ELF-1 (cell line): ENCODE measurements around the gene DPY19L1.
"Not testable (repeated sequence)": the region's sequence is repeated elsewhere in the genome, so short reads cannot be mapped to it uniquely, and the experiment has no call there.

ENCODE experiments used
- DNase-seq: peaks from one replicate; pipeline ENCODE4 v3.0.0-alpha.2; 2016; ENCODE audit warnings: low read depth, low spot score

Gene DPY19L1

GRCh38 chr7:34928052-34928451 is 109.2 kb downstream of the DPY19L1 start:
- peak; percentile 82 for DNase-seq

GRCh38 chr7:34920470-34920869 is 116.8 kb downstream of the DPY19L1 start:
- DNase-seq, result not testable (repeated sequence)

- DNase-seq, result not testable (repeated sequence)
These were observed 118.2 kb downstream of the DPY19L1 start for GRCh38 chr7:34919038-34919437.

GRCh38 chr7:34918198-34918861 is 119.0 kb downstream of the DPY19L1 start:
- not testable (repeated sequence) for DNase-seq

- DNase-seq, result not testable (repeated sequence)
These were observed 119.8 kb downstream of the DPY19L1 start for GRCh38 chr7:34917515-34917914.

- DNase-seq, result no peak
These were observed 121.0 kb downstream of the DPY19L1 start for GRCh38 chr7:34916267-34916666.

- no peak for DNase-seq
These were observed 125.0 kb downstream of the DPY19L1 start for GRCh38 chr7:34912236-34912635.

- DNase-seq, result peak; percentile 67
These were observed 130.9 kb downstream of the DPY19L1 start for GRCh38 chr7:34906266-34906850.

GRCh38 chr7:34904987-34905386 is 132.3 kb downstream of the DPY19L1 start:
- DNase-seq, result no peak

- not testable (repeated sequence) for DNase-seq
These were observed 133.4 kb downstream of the DPY19L1 start for GRCh38 chr7:34903921-34904320.

GRCh38 chr7:34902182-34902581 is 135.1 kb downstream of the DPY19L1 start:
- DNase-seq, result no peak

GRCh38 chr7:34900891-34901513 is 136.3 kb downstream of the DPY19L1 start:
- peak; percentile 54 for DNase-seq

- DNase-seq, result no peak
These were observed 142.1 kb downstream of the DPY19L1 start for GRCh38 chr7:34895202-34895601.

- no peak for DNase-seq
These were observed 147.3 kb downstream of the DPY19L1 start for GRCh38 chr7:34889951-34890350.

- no peak for DNase-seq
These were observed 150.4 kb downstream of the DPY19L1 start for GRCh38 chr7:34886856-34887255.

- DNase-seq, result not testable (repeated sequence)
These were observed 153.4 kb downstream of the DPY19L1 start for GRCh38 chr7:34883855-34884254.

GRCh38 chr7:34879871-34880270 is 157.4 kb downstream of the DPY19L1 start:
- DNase-seq, result peak; percentile 19

- DNase-seq, result not testable (repeated sequence)
These were observed 158.1 kb downstream of the DPY19L1 start for GRCh38 chr7:34878944-34879735.
